CD4-positive, alpha-beta T cell treated with Interleukin-1 beta for 1 hour (primary cell): ENCODE measurements around the gene RYR2.

Experiments
- DNase-seq, 2 donors: peaks; one replicate each; pipeline ENCODE4 v3.0.0-alpha.2; 2020 to 2022

RYR2 gene

GRCh38 chr1:237205400-237206064 is 163.5 kb downstream of the RYR2 start:
- DNase-seq: no peak

- no peak for DNase-seq
Measured at GRCh38 chr1:237206065-237206414, 164.1 kb downstream of the RYR2 start.

GRCh38 chr1:237211031-237211430 is 169.0 kb downstream of the RYR2 start:
- DNase-seq: no peak

GRCh38 chr1:237211540-237211939 is 169.6 kb downstream of the RYR2 start:
- DNase-seq: no peak

- no peak for DNase-seq
Measured at GRCh38 chr1:237219751-237220642, 178.0 kb downstream of the RYR2 start.

GRCh38 chr1:237223419-237223818 is 181.4 kb downstream of the RYR2 start:
- no peak for DNase-seq

GRCh38 chr1:237226177-237226944 is 184.4 kb downstream of the RYR2 start:
- no peak for DNase-seq

GRCh38 chr1:237227476-237227875 is 185.5 kb downstream of the RYR2 start:
- no peak for DNase-seq

- no peak for DNase-seq
Measured at GRCh38 chr1:237228421-237228820, 186.4 kb downstream of the RYR2 start.

- no peak for DNase-seq
Measured at GRCh38 chr1:237229333-237229732, 187.3 kb downstream of the RYR2 start.

GRCh38 chr1:237232501-237232900 is 190.5 kb downstream of the RYR2 start:
- no peak for DNase-seq

- DNase-seq: no peak
Measured at GRCh38 chr1:237235091-237235490, 193.1 kb downstream of the RYR2 start.

GRCh38 chr1:237237721-237238120 is 195.7 kb downstream of the RYR2 start:
- no peak for DNase-seq

GRCh38 chr1:237239248-237239647 is 197.3 kb downstream of the RYR2 start:
- DNase-seq: no peak

- DNase-seq: no peak
Measured at GRCh38 chr1:237241038-237241437, 199.1 kb downstream of the RYR2 start.

- DNase-seq: no peak
Measured at GRCh38 chr1:237244778-237245177, 202.8 kb downstream of the RYR2 start.

- no peak for DNase-seq
Measured at GRCh38 chr1:237247442-237247841, 205.5 kb downstream of the RYR2 start.

- no peak for DNase-seq
Measured at GRCh38 chr1:237249120-237249519, 207.1 kb downstream of the RYR2 start.

GRCh38 chr1:237250055-237250454 is 208.1 kb downstream of the RYR2 start:
- no peak for DNase-seq

- no peak for DNase-seq
Measured at GRCh38 chr1:237255071-237255470, 213.1 kb downstream of the RYR2 start.

- no peak for DNase-seq
Measured at GRCh38 chr1:237258871-237259270, 216.9 kb downstream of the RYR2 start.

- DNase-seq: no peak
Measured at GRCh38 chr1:237261198-237261597, 219.2 kb downstream of the RYR2 start.

- no peak for DNase-seq
Measured at GRCh38 chr1:237267743-237268142, 225.8 kb downstream of the RYR2 start.

- no peak for DNase-seq
Measured at GRCh38 chr1:237269938-237270337, 228.0 kb downstream of the RYR2 start.
